ENCODE data around the gene SOX6.

GRCh38 chr11:15968461-15969130 is 387.8 kb downstream of the SOX6 start:
- TF ChIP-seq, protein P1, sequence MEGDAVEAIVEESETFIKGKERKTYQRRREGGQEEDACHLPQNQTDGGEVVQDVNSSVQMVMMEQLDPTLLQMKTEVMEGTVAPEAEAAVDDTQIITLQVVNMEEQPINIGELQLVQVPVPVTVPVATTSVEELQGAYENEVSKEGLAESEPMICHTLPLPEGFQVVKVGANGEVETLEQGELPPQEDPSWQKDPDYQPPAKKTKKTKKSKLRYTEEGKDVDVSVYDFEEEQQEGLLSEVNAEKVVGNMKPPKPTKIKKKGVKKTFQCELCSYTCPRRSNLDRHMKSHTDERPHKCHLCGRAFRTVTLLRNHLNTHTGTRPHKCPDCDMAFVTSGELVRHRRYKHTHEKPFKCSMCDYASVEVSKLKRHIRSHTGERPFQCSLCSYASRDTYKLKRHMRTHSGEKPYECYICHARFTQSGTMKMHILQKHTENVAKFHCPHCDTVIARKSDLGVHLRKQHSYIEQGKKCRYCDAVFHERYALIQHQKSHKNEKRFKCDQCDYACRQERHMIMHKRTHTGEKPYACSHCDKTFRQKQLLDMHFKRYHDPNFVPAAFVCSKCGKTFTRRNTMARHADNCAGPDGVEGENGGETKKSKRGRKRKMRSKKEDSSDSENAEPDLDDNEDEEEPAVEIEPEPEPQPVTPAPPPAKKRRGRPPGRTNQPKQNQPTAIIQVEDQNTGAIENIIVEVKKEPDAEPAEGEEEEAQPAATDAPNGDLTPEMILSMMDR (optimal IDR thresholded peaks at IDR 0.05 in 1 of 3, IDR thresholded peaks at IDR 0.05 in 1 of 3, conservative IDR thresholded peaks at IDR 0.05 in 1 of 3; ENCODE audit: extremely low read depth in 1 of 3, insufficient read depth in 2 of 3, low read length in 3 of 3): no peak
- no peak for TF ChIP-seq EZH2 (IDR thresholded peaks at IDR 0.05; ENCODE audit: low read length)

Measured in keratinocyte (primary cell).